ENCODE measurements around the gene MROH7. TPM values are rescaled to one million over a fixed set of nuclear protein-coding genes. Genes with fewer than 3 reads are reported as not detected.

The MROH7 gene
- polyA plus RNA-seq, 1 donor from 2014 or later, result not detected

DNA sequence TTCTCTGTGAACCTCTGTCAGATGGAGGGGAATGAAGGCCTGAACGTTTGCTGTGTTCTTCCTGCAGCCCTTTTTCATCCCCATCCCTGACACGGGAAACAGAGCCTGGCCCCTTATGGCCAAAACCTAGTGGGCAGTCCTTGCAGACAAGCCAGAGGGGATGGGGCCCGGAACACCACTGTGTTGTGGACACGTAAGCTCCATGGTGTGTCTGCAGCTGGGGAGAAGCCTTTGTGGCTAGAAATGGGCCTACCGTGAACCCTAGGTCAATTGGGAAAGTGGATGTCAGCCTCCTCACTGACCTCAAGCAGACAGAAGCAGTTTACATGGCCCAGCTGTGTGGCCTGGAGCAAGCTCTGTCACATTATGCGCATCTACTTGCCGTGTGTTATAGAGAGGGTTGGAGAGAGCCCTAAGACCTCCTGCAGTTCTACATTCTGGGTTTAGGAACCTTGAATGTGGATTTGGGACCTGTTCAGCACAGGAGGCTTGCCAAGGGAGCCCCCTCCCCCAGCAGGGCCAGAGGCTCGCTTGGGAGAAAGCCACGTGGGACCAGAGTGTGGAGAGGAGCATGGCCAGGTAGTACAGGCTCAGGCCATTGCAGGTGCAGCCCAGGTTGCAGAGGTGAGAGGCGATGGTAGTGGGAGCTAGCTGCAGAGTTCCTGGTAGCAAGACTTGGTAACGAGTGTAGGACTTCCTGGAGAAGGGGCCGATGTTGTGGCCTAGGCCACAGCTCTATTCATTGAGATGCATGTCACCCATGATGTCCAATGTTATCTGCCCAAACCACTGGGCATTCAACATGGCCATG is 102.0 kb downstream of the MROH7 start:
- Histone ChIP-seq H3K79me2 (replicated peaks; ENCODE audit: insufficient read depth, low read length) (no peaks in the 10 kb centered on the region), H2AFZ (ENCODE audit: low read depth, low read length) (no peak overlapping the region), H3K36me3 (ENCODE audit: insufficient read depth, low read length) (no peaks in the 10 kb centered on the region), H3K4me3 (ENCODE audit: low read length) (no peak overlapping the region), H3F3A (ENCODE audit: insufficient read depth, low read length, poor library complexity, severe bottlenecking) (no peaks in the 10 kb centered on the region), H3K27me3 (ENCODE audit: insufficient read depth, low read depth, low read length) (no peaks in the 10 kb centered on the region), H3K9ac (ENCODE audit: low read length) (no peak overlapping the region), H3K4me2 (ENCODE audit: low read length) (no peak overlapping the region), H3K9me3 (ENCODE audit: low read length) (no peaks in the 10 kb centered on the region), H3K9me2 (ENCODE audit: insufficient read depth, low read length) (no peaks in the 10 kb centered on the region), H3K27ac (ENCODE audit: low read length) (no peak overlapping the region), H4K20me1 (ENCODE audit: insufficient read depth) (no peaks in the 10 kb centered on the region)
- no peak for TF ChIP-seq EZH2 (IDR thresholded peaks at IDR 0.05; ENCODE audit: borderline replicate concordance, insufficient read depth, low read length, poor library complexity, severe bottlenecking)
- TF ChIP-seq RAD21 (conservative IDR thresholded peaks at IDR 0.05), result no peak
- TF ChIP-seq SMC3 (conservative IDR thresholded peaks at IDR 0.05; ENCODE audit: poor library complexity), result no peak
- TF ChIP-seq TAF1 (IDR thresholded peaks at IDR 0.05; ENCODE audit: low read depth), result no peak
- no peak for TF ChIP-seq MXI1 (conservative IDR thresholded peaks at IDR 0.05; ENCODE audit: poor library complexity, severe bottlenecking)
- TF ChIP-seq REST (IDR thresholded peaks at IDR 0.05; ENCODE audit: borderline replicate concordance), result no peak
- TF ChIP-seq EP300 (conservative IDR thresholded peaks at IDR 0.05; ENCODE audit: poor library complexity, severe bottlenecking), result no peak
- TF ChIP-seq, protein P1, sequence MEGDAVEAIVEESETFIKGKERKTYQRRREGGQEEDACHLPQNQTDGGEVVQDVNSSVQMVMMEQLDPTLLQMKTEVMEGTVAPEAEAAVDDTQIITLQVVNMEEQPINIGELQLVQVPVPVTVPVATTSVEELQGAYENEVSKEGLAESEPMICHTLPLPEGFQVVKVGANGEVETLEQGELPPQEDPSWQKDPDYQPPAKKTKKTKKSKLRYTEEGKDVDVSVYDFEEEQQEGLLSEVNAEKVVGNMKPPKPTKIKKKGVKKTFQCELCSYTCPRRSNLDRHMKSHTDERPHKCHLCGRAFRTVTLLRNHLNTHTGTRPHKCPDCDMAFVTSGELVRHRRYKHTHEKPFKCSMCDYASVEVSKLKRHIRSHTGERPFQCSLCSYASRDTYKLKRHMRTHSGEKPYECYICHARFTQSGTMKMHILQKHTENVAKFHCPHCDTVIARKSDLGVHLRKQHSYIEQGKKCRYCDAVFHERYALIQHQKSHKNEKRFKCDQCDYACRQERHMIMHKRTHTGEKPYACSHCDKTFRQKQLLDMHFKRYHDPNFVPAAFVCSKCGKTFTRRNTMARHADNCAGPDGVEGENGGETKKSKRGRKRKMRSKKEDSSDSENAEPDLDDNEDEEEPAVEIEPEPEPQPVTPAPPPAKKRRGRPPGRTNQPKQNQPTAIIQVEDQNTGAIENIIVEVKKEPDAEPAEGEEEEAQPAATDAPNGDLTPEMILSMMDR (IDR thresholded peaks at IDR 0.05; ENCODE audit: poor library complexity, severe bottlenecking), result no peak
- TF ChIP-seq POLR2AphosphoS5 (IDR thresholded peaks at IDR 0.05), result no peak

GRCh38 chr1:54744696-54745095 is 103.1 kb downstream of the MROH7 start:
- H3K9ac ChIP-seq (ENCODE audit: low read length), result no peak overlapping the region
- TF ChIP-seq, protein P1 (IDR thresholded peaks at IDR 0.05; ENCODE audit: poor library complexity, severe bottlenecking), result no peak
- TF ChIP-seq REST (IDR thresholded peaks at IDR 0.05; ENCODE audit: borderline replicate concordance) (no peak), EP300 (conservative IDR thresholded peaks at IDR 0.05; ENCODE audit: poor library complexity, severe bottlenecking) (no peak), SMC3 (conservative IDR thresholded peaks at IDR 0.05; ENCODE audit: poor library complexity) (no peak), MXI1 (conservative IDR thresholded peaks at IDR 0.05; ENCODE audit: poor library complexity, severe bottlenecking) (no peak), RAD21 (conservative IDR thresholded peaks at IDR 0.05) (no peak), TAF1 (IDR thresholded peaks at IDR 0.05; ENCODE audit: low read depth) (no peak), POLR2AphosphoS5 (IDR thresholded peaks at IDR 0.05) (no peak), EZH2 (IDR thresholded peaks at IDR 0.05; ENCODE audit: borderline replicate concordance, insufficient read depth, low read length, poor library complexity, severe bottlenecking) (no peak)

More at GRCh38 chr1:54744696-54745095, 103.1 kb downstream of the MROH7 start:
- Histone ChIP-seq H3K9me2 (ENCODE audit: insufficient read depth, low read length) (no peaks in the 10 kb centered on the region), H3K27ac (ENCODE audit: low read length) (no peak overlapping the region), H3K27me3 (ENCODE audit: insufficient read depth, low read depth, low read length) (no peaks in the 10 kb centered on the region), H3K9me3 (ENCODE audit: low read length) (no peaks in the 10 kb centered on the region), H3K36me3 (ENCODE audit: insufficient read depth, low read length) (no peaks in the 10 kb centered on the region), H2AFZ (ENCODE audit: low read depth, low read length) (no peak overlapping the region), H4K20me1 (ENCODE audit: insufficient read depth) (no peaks in the 10 kb centered on the region), H3K4me2 (ENCODE audit: low read length) (no peak overlapping the region), H3K79me2 (replicated peaks; ENCODE audit: insufficient read depth, low read length) (no peaks in the 10 kb centered on the region), H3K4me3 (ENCODE audit: low read length) (no peak overlapping the region), H3F3A (ENCODE audit: insufficient read depth, low read length, poor library complexity, severe bottlenecking) (no peaks in the 10 kb centered on the region)

Data from neural cell (in vitro differentiated cells).